GM13976 (cell line): Measurements from ENCODE around the gene CTRB1.
"Not testable (repeated sequence)": the region's sequence is repeated elsewhere in the genome, so short reads cannot be mapped to it uniquely, and the experiment has no call there.

Experiments used
- DNase-seq: peaks from one replicate; pipeline ENCODE4 v3.0.0; 2012; ENCODE audit warnings: low spot score
- CTCF ChIP-seq: IDR thresholded peaks from 2 replicates; pipeline ENCODE4 v1.5.1; 2012; ENCODE audit warnings: borderline replicate concordance, mild to moderate bottlenecking; ENCODE audit not compliant: insufficient read depth; ENCODE audit errors: extremely low read depth, missing control alignments, control extremely low read depth
- in situ Hi-C: fragments of 300-500 bp; cut with MboI; formaldehyde crosslinking; loops from one replicate; pipeline ENCODE4 v1.12.0; 2022; ENCODE audit warnings: low sequenced_read_pairs, mixed read lengths, inconsistent platforms; ENCODE audit not compliant: unreplicated experiment

The CTRB1 gene

GRCh38 chr16:75203667-75204409 lies 14.9 kb upstream of the CTRB1 start:
- no peak for DNase-seq
- in situ Hi-C loops = loop anchor here (25.0 kb wide), 1 partner anchor 558 kb away; no protein-coding TSS in a partner anchor
- no peak for TF ChIP-seq CTCF

GRCh38 chr16:75204410-75204758 lies 14.4 kb upstream of the CTRB1 start:
- no peak for DNase-seq
- in situ Hi-C loops = loop anchor here (25.0 kb wide), 1 partner anchor 558 kb away; no protein-coding TSS in a partner anchor
- no peak for TF ChIP-seq CTCF

- DNase-seq = not testable (repeated sequence)
- in situ Hi-C loops = loop anchor here (25.0 kb wide), 1 partner anchor 557 kb away; no protein-coding TSS in a partner anchor
These were observed 13.9 kb upstream of the CTRB1 start for GRCh38 chr16:75204905-75205304.

- in situ Hi-C loops = loop anchor here (25.0 kb wide), 1 partner anchor 557 kb away; no protein-coding TSS in a partner anchor
- not testable (repeated sequence) for DNase-seq
These were observed 13.3 kb upstream of the CTRB1 start for GRCh38 chr16:75205438-75205837.

GRCh38 chr16:75205961-75206748 lies 12.6 kb upstream of the CTRB1 start:
- DNase-seq = not testable (repeated sequence)
- in situ Hi-C loops = loop anchor here (25.0 kb wide), 1 partner anchor 556 kb away; no protein-coding TSS in a partner anchor

GRCh38 chr16:75206749-75207451 lies 11.9 kb upstream of the CTRB1 start, which contains the start of gene CTRB2:
CTRB2 (minus strand) TSS chr16:75207161; CDS start chr16:75207141, 20 bp downstream.
- DNase-seq = peak; percentile 70
- no peak for TF ChIP-seq CTCF
- in situ Hi-C loops = loop anchor here (25.0 kb wide), 1 partner anchor 555 kb away; no protein-coding TSS in a partner anchor

- TF ChIP-seq CTCF = no peak
- peak; percentile 27 for DNase-seq
- in situ Hi-C loops = loop anchor here (25.0 kb wide), 1 partner anchor 554 kb away; no protein-coding TSS in a partner anchor
These were observed 11.0 kb upstream of the CTRB1 start for GRCh38 chr16:75207831-75208230.
